Esophagus muscularis mucosa (tissue), 3 donors: ENCODE results near the gene ZBP1.

Source experiments
- EP300 ChIP-seq: sonication (generic); formaldehyde crosslinking; IDR thresholded peaks from one replicate; pipeline ENCODE4 v1.6.1; 2017; ENCODE audit warnings: antibody characterized with exemption
- TF ChIP-seq, protein P1 (sequence below), 3 experiments: fragments of 200-600 bp in 2 of 3; fragments of 450-650 bp in 1 of 3; sonication (generic) in 2 of 3; IDR thresholded peaks; one replicate each; pipeline ENCODE4 v1.5.1; 2017 to 2019; ENCODE audit warnings: antibody characterized with exemption in 3 of 3, mild to moderate bottlenecking in 2 of 3, moderate library complexity in 1 of 3

DNA sequence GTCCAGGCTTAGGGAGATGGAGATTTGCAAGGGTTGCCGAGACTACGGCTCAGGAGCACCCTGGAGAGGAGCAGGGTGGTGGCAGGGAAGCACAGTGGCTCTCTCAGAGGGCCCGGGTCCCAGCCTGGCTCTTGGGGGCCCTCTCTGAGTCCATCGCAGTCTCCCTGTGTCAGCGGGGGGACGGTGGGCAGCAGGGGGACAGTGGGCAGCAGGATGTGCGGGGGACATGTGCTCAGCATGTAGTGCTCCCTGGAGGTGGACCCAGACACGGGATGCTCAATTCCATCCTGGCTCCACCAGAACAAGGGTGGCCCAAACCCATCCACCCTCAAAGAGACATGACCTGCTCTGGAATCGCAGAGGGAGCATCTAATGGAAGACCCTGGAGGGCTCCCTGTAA lies 43.0 kb upstream of the ZBP1 start:
- no peak for TF ChIP-seq EP300
- TF ChIP-seq, protein P1, sequence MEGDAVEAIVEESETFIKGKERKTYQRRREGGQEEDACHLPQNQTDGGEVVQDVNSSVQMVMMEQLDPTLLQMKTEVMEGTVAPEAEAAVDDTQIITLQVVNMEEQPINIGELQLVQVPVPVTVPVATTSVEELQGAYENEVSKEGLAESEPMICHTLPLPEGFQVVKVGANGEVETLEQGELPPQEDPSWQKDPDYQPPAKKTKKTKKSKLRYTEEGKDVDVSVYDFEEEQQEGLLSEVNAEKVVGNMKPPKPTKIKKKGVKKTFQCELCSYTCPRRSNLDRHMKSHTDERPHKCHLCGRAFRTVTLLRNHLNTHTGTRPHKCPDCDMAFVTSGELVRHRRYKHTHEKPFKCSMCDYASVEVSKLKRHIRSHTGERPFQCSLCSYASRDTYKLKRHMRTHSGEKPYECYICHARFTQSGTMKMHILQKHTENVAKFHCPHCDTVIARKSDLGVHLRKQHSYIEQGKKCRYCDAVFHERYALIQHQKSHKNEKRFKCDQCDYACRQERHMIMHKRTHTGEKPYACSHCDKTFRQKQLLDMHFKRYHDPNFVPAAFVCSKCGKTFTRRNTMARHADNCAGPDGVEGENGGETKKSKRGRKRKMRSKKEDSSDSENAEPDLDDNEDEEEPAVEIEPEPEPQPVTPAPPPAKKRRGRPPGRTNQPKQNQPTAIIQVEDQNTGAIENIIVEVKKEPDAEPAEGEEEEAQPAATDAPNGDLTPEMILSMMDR (IDR thresholded peaks at IDR 0.05), result no peak
